Endometrial microvascular endothelial cells (primary cell): ENCODE measurements around the gene NT5DC4. TPM values are rescaled to one million over a fixed set of nuclear protein-coding genes. Genes with fewer than 3 reads are reported as not detected.

Source experiments
- in situ Hi-C: cut with HindIII; loops from 2 replicates; pipeline ENCODE4 v1.10.0; 2017; ENCODE audit warnings: low sequenced_read_pairs, low pct_unique_long_range_greater_than_20kb; ENCODE audit errors: inconsistent ontology term
- total RNA-seq: library from RNA; depleted of rRNA; stranded (reverse); fragments of >200 nt; gene quantifications from one replicate; pipeline ENCODE4 v1.2.3, GENCODE V29; 2015; ENCODE audit errors: inconsistent ontology term

Gene NT5DC4
- total RNA-seq: not detected

- in situ Hi-C loops: no loop called here
These were observed at the start of gene NT5DC4 for GRCh38 chr2:112720785-112721184. NT5DC4 (plus strand) TSS chr2:112721020; CDS start chr2:112721080, 60 bp downstream.

GRCh38 chr2:112671801-112672200, 49.0 kb upstream of the NT5DC4 start:
- in situ Hi-C loops: no loop called here

- in situ Hi-C loops: no loop called here
These were observed 47.8 kb upstream of the NT5DC4 start for GRCh38 chr2:112673008-112673407.

- in situ Hi-C loops: no loop called here
These were observed 46.6 kb upstream of the NT5DC4 start for GRCh38 chr2:112674229-112674628.

GRCh38 chr2:112679484-112679883, 41.3 kb upstream of the NT5DC4 start:
- in situ Hi-C loops: no loop called here

GRCh38 chr2:112680666-112681101, 40.1 kb upstream of the NT5DC4 start:
- in situ Hi-C loops: no loop called here

- in situ Hi-C loops: no loop called here
These were observed 38.7 kb upstream of the NT5DC4 start for GRCh38 chr2:112682101-112682500.

GRCh38 chr2:112683550-112684414, 37.0 kb upstream of the NT5DC4 start:
- in situ Hi-C loops: no loop called here

GRCh38 chr2:112684415-112684775, 36.4 kb upstream of the NT5DC4 start:
- in situ Hi-C loops: no loop called here

- in situ Hi-C loops: no loop called here
These were observed 35.4 kb upstream of the NT5DC4 start for GRCh38 chr2:112685271-112685884.

GRCh38 chr2:112686348-112687217, 34.2 kb upstream of the NT5DC4 start:
- in situ Hi-C loops: no loop called here

- in situ Hi-C loops: no loop called here
These were observed 33.3 kb upstream of the NT5DC4 start for GRCh38 chr2:112687522-112687921.

GRCh38 chr2:112688086-112688880, 32.5 kb upstream of the NT5DC4 start:
- in situ Hi-C loops: no loop called here

GRCh38 chr2:112690853-112691401, 29.9 kb upstream of the NT5DC4 start:
- in situ Hi-C loops: loop anchor here (10.0 kb wide), 1 partner anchor 46 kb away; the partner anchor contains the start of gene SLC20A1

GRCh38 chr2:112691881-112692281, 28.9 kb upstream of the NT5DC4 start:
- in situ Hi-C loops: loop anchor here (10.0 kb wide), 1 partner anchor 47 kb away; the partner anchor contains the start of gene SLC20A1

GRCh38 chr2:112692495-112692911, 28.3 kb upstream of the NT5DC4 start:
- in situ Hi-C loops: loop anchor here (10.0 kb wide), 1 partner anchor 48 kb away; the partner anchor contains the start of gene SLC20A1

- in situ Hi-C loops: loop anchor here (10.0 kb wide), 1 partner anchor 48 kb away; the partner anchor contains the start of gene SLC20A1
These were observed 27.9 kb upstream of the NT5DC4 start for GRCh38 chr2:112692918-112693317.

GRCh38 chr2:112693596-112693995, 27.2 kb upstream of the NT5DC4 start:
- in situ Hi-C loops: loop anchor here (10.0 kb wide), 1 partner anchor 49 kb away; the partner anchor contains the start of gene SLC20A1
